ENCODE results near the gene MORN4. TPM values are rescaled to one million over a fixed set of nuclear protein-coding genes. Genes with fewer than 3 reads are reported as not detected.

The MORN4 gene
- total RNA-seq, 1 donor from 2014 or later, result 2.9 TPM

- Mint-ChIP-seq H3K27me3 (ENCODE audit: low read depth) (no peaks in the 10 kb centered on the region), H3K9me3 (no peaks in the 10 kb centered on the region), H3K36me3 (ENCODE audit: low read depth) (no peaks in the 10 kb centered on the region), H3K27ac (no peak overlapping the region), H3K4me3 (ENCODE audit: low read depth) (no peak overlapping the region), H3K4me1 (ENCODE audit: low read depth) (no peaks in the 10 kb centered on the region)
- intact Hi-C loops (cut with micrococcal nuclease), result no loop called here
- no peak for DNase-seq (ENCODE audit: low spot score)
Measured at GRCh38 chr10:97573021-97573420, 60.3 kb downstream of the MORN4 start.

GRCh38 chr10:97572214-97572989, 60.9 kb downstream of the MORN4 start, which contains the start of gene ANKRD2:
TSS of gene ANKRD2 (plus strand) at chr10:97572779. CDS start at chr10:97572789, 10 bp downstream.
- DNase-seq (ENCODE audit: low spot score), result peak; percentile 41
- Mint-ChIP-seq H3K27me3 (ENCODE audit: low read depth) (no peaks in the 10 kb centered on the region), H3K36me3 (ENCODE audit: low read depth) (no peaks in the 10 kb centered on the region), H3K27ac (no peak within 1 kb of the TSS), H3K4me3 (ENCODE audit: low read depth) (no peak within 1 kb of the TSS), H3K4me1 (ENCODE audit: low read depth) (no peaks in the 10 kb centered on the region), H3K9me3 (no peaks in the 10 kb centered on the region)
- intact Hi-C loops (cut with micrococcal nuclease), result no loop called here

- Mint-ChIP-seq H3K4me3 (ENCODE audit: low read depth) (no peak overlapping the region), H3K27me3 (ENCODE audit: low read depth) (no peaks in the 10 kb centered on the region), H3K27ac (no peak overlapping the region), H3K9me3 (no peaks in the 10 kb centered on the region), H3K36me3 (ENCODE audit: low read depth) (no peaks in the 10 kb centered on the region), H3K4me1 (ENCODE audit: low read depth) (peaks cover 1% of the 10 kb centered on the region)
- intact Hi-C loops (cut with micrococcal nuclease), result no loop called here
- no peak for DNase-seq (ENCODE audit: low spot score)
Measured at GRCh38 chr10:97571622-97572021, 61.7 kb downstream of the MORN4 start.

GRCh38 chr10:97570789-97571471, 62.4 kb downstream of the MORN4 start:
- Mint-ChIP-seq H3K27me3 (ENCODE audit: low read depth) (no peaks in the 10 kb centered on the region), H3K27ac (no peak overlapping the region), H3K4me3 (ENCODE audit: low read depth) (no peak overlapping the region), H3K9me3 (no peaks in the 10 kb centered on the region), H3K4me1 (ENCODE audit: low read depth) (peaks cover 1% of the 10 kb centered on the region), H3K36me3 (ENCODE audit: low read depth) (no peaks in the 10 kb centered on the region)
- intact Hi-C loops (cut with micrococcal nuclease), result no loop called here
- DNase-seq (ENCODE audit: low spot score), result no peak

GRCh38 chr10:97570146-97570788, 63.0 kb downstream of the MORN4 start:
- Mint-ChIP-seq H3K9me3 (no peaks in the 10 kb centered on the region), H3K27me3 (ENCODE audit: low read depth) (no peaks in the 10 kb centered on the region), H3K4me3 (ENCODE audit: low read depth) (no peak overlapping the region), H3K36me3 (ENCODE audit: low read depth) (no peaks in the 10 kb centered on the region), H3K4me1 (ENCODE audit: low read depth) (peaks cover 1% of the 10 kb centered on the region), H3K27ac (no peak overlapping the region)
- DNase-seq (ENCODE audit: low spot score), result no peak
- intact Hi-C loops (cut with micrococcal nuclease), result no loop called here

GRCh38 chr10:97567891-97568290, 65.4 kb downstream of the MORN4 start:
- Mint-ChIP-seq H3K36me3 (ENCODE audit: low read depth) (no peaks in the 10 kb centered on the region), H3K4me3 (ENCODE audit: low read depth) (no peak overlapping the region), H3K4me1 (ENCODE audit: low read depth) (peaks cover 1% of the 10 kb centered on the region), H3K9me3 (no peaks in the 10 kb centered on the region), H3K27ac (no peak overlapping the region), H3K27me3 (ENCODE audit: low read depth) (no peaks in the 10 kb centered on the region)
- DNase-seq (ENCODE audit: low spot score), result no peak
- intact Hi-C loops (cut with micrococcal nuclease), result no loop called here

GRCh38 chr10:97566336-97566996, 66.8 kb downstream of the MORN4 start:
- H3K27ac Mint-ChIP-seq, result no peak overlapping the region
- no peaks in the 10 kb centered on the region for H3K36me3 Mint-ChIP-seq (ENCODE audit: low read depth)
- intact Hi-C loops (cut with micrococcal nuclease), result no loop called here
- no peak for DNase-seq (ENCODE audit: low spot score)
- peaks cover 1% of the 10 kb centered on the region for H3K4me1 Mint-ChIP-seq (ENCODE audit: low read depth)
- H3K9me3 Mint-ChIP-seq, result no peaks in the 10 kb centered on the region
- no peak overlapping the region for H3K4me3 Mint-ChIP-seq (ENCODE audit: low read depth)
- H3K27me3 Mint-ChIP-seq (ENCODE audit: low read depth), result no peaks in the 10 kb centered on the region

GRCh38 chr10:97564776-97565175, 68.5 kb downstream of the MORN4 start:
- Mint-ChIP-seq H3K27ac (no peak overlapping the region), H3K36me3 (ENCODE audit: low read depth) (no peaks in the 10 kb centered on the region), H3K4me3 (ENCODE audit: low read depth) (no peak overlapping the region), H3K27me3 (ENCODE audit: low read depth) (no peaks in the 10 kb centered on the region), H3K9me3 (no peaks in the 10 kb centered on the region), H3K4me1 (ENCODE audit: low read depth) (peaks cover 5% of the 10 kb centered on the region)
- intact Hi-C loops (cut with micrococcal nuclease), result no loop called here
- DNase-seq (ENCODE audit: low spot score), result no peak

Other genes with a start within 250 kb of the MORN4 start
- 69.8 and 70.1 TPM in 2 replicates for gene RRP12, start 232.2 kb downstream of the MORN4 start, total RNA-seq
- 877 and 885 TPM in 2 replicates for gene PGAM1, start 207.3 kb downstream of the MORN4 start, total RNA-seq
- 49.9 and 53.4 TPM in 2 replicates for gene EXOSC1, start 187.5 kb downstream of the MORN4 start, total RNA-seq
- 41.4 and 52.9 TPM in 2 replicates for gene ZDHHC16, start 187.3 kb downstream of the MORN4 start, total RNA-seq
- gene MMS19, start 135.1 kb downstream of the MORN4 start, total RNA-seq, result 106 and 108 TPM in 2 replicates
- gene UBTD1, start 134.6 kb downstream of the MORN4 start, total RNA-seq, result 1.6 and 1.8 TPM in 2 replicates
- gene ANKRD2, start 60.7 kb downstream of the MORN4 start, total RNA-seq, result 0.18 and 0.57 TPM in 2 replicates
- gene HOGA1, start 49.1 kb downstream of the MORN4 start, total RNA-seq, result not detected in 2 replicates
- not detected in 2 replicates for gene C10orf62, start 43.8 kb downstream of the MORN4 start, total RNA-seq
- gene PI4K2A, start 7.2 kb upstream of the MORN4 start, total RNA-seq, result 15.8 and 17.4 TPM in 2 replicates
- gene AVPI1, start 53.7 kb upstream of the MORN4 start, total RNA-seq, result 2.3 and 2.4 TPM in 2 replicates
- gene MARVELD1, start 80.2 kb upstream of the MORN4 start, total RNA-seq, result 5.6 and 6.5 TPM in 2 replicates
- gene ZFYVE27, start 103.6 kb upstream of the MORN4 start, total RNA-seq, result 35.0 and 40.2 TPM in 2 replicates
- not detected in 2 replicates for gene SFRP5, start 138.5 kb upstream of the MORN4 start, total RNA-seq
- gene GOLGA7B, start 216.3 kb upstream of the MORN4 start, total RNA-seq, result 0.34 and 0.62 TPM in 2 replicates

All from activated T-helper 2 cell treated with anti-CD3 and anti-CD28 coated beads, Interferon-gamma antibody, Interleukin-2, Interleukin-4, amounts not matched to agents 10 μg/mL and 5 μg/mL and 100 μg/mL, durations not matched to agents 14 hours and 24 hours and 36 hours (primary cell).